Esophagus muscularis mucosa (tissue), 4 donors: Measurements from ENCODE around the gene SDHB. TPM values are rescaled to one million over a fixed set of nuclear protein-coding genes. Genes with fewer than 3 reads are reported as not detected.

Source experiments
- DNase-seq: peaks from one replicate; pipeline ENCODE4 v3.0.0-alpha.2; 2017; ENCODE audit errors: extremely low spot score
- H3K27ac ChIP-seq, 4 donors: fragments of 200-600 bp; sonication (generic); replicated peaks in 1 of 4; 1 replicate in 3 of 4; 2 replicates in 1 of 4; pipeline ENCODE4 v1.5.1; 2016 to 2019; ENCODE audit warnings: mild to moderate bottlenecking in 1 of 4
- H3K27me3 ChIP-seq, 4 donors: fragments of 200-600 bp; sonication (generic); one replicate each; pipeline versions ENCODE4 v1.5.1 to v1.6.0; 2016 to 2019
- H3K36me3 ChIP-seq, 4 donors: fragments of 200-600 bp; sonication (generic); one replicate each; pipeline ENCODE4 v1.5.1; 2016 to 2019
- H3K4me1 ChIP-seq, 4 donors: fragments of 200-600 bp; sonication (generic); one replicate each; pipeline ENCODE4 v1.5.1; 2016 to 2019
- H3K4me3 ChIP-seq, 4 donors: fragments of 200-600 bp; sonication (generic); 1 replicate in 2 of 4; 2 replicates in 2 of 4; pipeline ENCODE4 v1.5.1; 2016 to 2019; ENCODE audit warnings: mild to moderate bottlenecking in 4 of 4, moderate library complexity in 1 of 4
- H3K9me3 ChIP-seq, 4 donors: fragments of 200-600 bp; sonication (generic); 1 replicate in 3 of 4; 2 replicates in 1 of 4; pipeline ENCODE4 v1.5.1; 2016 to 2019
- EP300 ChIP-seq: sonication (generic); formaldehyde crosslinking; IDR thresholded peaks from one replicate; pipeline ENCODE4 v1.6.1; 2017; ENCODE audit warnings: antibody characterized with exemption
- POLR2A ChIP-seq: fragments of 450-650 bp; IDR thresholded peaks from one replicate; pipeline ENCODE4 v1.6.1; 2017; ENCODE audit warnings: antibody characterized with exemption, moderate library complexity, mild to moderate bottlenecking, low read depth
- POLR2AphosphoS5 ChIP-seq, 2 donors: sonication (generic); formaldehyde crosslinking; IDR thresholded peaks; one replicate each; pipeline ENCODE4 v1.6.1; 2017; ENCODE audit warnings: antibody characterized with exemption in 2 of 2
- WGBS: methylation state at CpG from one replicate; pipeline ENCODE4 v1.1.5; 2018; 5-methylcytosine and 5-hydroxymethylcytosine counted together
- intact Hi-C: fragments of 100-400 bp; cut with DNase I; formaldehyde crosslinking; loops from one replicate; pipeline ENCODE4 v1.15.1; 2023
- total RNA-seq, 4 donors: library from RNA; depleted of rRNA; stranded (reverse); fragments of >200 nt; gene quantifications; one replicate each; pipeline versions ENCODE4 v1.1.0 to v1.2.1, GENCODE V29; 2016
- TF ChIP-seq, protein P1 (sequence below), 3 experiments: fragments of 200-600 bp in 2 of 3; fragments of 450-650 bp in 1 of 3; sonication (generic) in 2 of 3; IDR thresholded peaks; one replicate each; pipeline ENCODE4 v1.5.1; 2017 to 2019; ENCODE audit warnings: antibody characterized with exemption in 3 of 3, mild to moderate bottlenecking in 2 of 3, moderate library complexity in 1 of 3

The SDHB gene
- total RNA-seq, 4 donors from 2014 or later: 95.4 to 129 (median 120) TPM

DNA sequence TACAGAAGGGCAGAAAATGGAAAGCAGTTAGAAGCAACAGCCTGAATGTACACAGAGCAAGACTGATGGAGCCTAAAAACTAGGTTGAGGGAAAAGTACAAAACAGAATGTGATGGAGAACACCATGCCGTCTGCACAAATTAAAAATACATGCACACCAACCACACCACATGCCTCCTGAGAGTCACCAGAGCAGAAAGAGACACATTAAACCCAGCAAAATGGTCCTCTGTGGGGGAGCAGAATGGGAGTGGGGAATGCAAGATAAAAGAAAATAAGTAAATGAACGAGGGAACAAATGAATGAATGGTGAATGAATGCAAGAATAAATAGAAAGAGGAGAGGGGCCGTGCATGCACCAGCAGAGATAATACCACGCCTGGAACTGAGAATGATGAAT lies 41.3 kb upstream of the SDHB start:
- no peak overlapping the region for H3K27ac ChIP-seq
- 49% methylated on average over 4 of the region's 4 CpGs for WGBS
- H3K4me1 ChIP-seq: peaks cover 0 to 19% (median 12%) of the 10 kb centered on the region in 4 donors
- DNase-seq: no peak
- H3K36me3 ChIP-seq: no peaks in the 10 kb centered on the region
- no peak overlapping the region for H3K4me3 ChIP-seq
- no peaks in the 10 kb centered on the region for H3K27me3 ChIP-seq
- no peaks in the 10 kb centered on the region for H3K9me3 ChIP-seq
- TF ChIP-seq EP300: no peak
- TF ChIP-seq POLR2AphosphoS5 (IDR thresholded peaks at IDR 0.05): no peak
- no peak for TF ChIP-seq POLR2A
- TF ChIP-seq, protein P1, sequence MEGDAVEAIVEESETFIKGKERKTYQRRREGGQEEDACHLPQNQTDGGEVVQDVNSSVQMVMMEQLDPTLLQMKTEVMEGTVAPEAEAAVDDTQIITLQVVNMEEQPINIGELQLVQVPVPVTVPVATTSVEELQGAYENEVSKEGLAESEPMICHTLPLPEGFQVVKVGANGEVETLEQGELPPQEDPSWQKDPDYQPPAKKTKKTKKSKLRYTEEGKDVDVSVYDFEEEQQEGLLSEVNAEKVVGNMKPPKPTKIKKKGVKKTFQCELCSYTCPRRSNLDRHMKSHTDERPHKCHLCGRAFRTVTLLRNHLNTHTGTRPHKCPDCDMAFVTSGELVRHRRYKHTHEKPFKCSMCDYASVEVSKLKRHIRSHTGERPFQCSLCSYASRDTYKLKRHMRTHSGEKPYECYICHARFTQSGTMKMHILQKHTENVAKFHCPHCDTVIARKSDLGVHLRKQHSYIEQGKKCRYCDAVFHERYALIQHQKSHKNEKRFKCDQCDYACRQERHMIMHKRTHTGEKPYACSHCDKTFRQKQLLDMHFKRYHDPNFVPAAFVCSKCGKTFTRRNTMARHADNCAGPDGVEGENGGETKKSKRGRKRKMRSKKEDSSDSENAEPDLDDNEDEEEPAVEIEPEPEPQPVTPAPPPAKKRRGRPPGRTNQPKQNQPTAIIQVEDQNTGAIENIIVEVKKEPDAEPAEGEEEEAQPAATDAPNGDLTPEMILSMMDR (IDR thresholded peaks at IDR 0.05): no peak
- intact Hi-C loops: no loop called here

DNA sequence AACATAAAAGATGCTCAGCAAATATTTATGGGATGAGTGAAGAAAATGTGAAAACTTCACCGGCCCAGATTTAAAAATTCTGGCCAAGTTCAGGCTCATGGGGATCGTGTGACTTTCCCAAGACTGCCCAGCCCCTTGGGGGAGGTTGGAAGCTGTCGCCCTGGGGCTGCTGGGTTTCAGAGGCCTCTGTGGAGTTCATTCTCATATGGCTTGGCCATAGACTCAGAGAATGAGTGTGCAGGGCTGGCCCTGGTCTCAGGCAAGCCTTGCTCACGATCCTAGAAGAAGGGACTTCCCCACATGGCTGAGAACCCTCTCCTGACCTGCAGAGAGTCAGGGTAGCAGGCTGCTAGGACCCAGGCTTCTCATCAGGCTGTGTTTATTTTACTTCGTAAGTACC lies 40.8 kb upstream of the SDHB start:
- Histone ChIP-seq H3K27me3 (no peaks in the 10 kb centered on the region), H3K27ac (no peak overlapping the region), H3K9me3 (no peaks in the 10 kb centered on the region), H3K4me3 (no peak overlapping the region), H3K4me1 (peaks cover 0 to 19% (median 14%) of the 10 kb centered on the region in 4 donors), H3K36me3 (no peaks in the 10 kb centered on the region)
- no peak for TF ChIP-seq EP300
- no peak for TF ChIP-seq POLR2AphosphoS5 (IDR thresholded peaks at IDR 0.05)
- DNase-seq: no peak
- WGBS: 44% methylated on average over 4 of the region's 5 CpGs
- intact Hi-C loops: no loop called here

- TF ChIP-seq EP300: no peak
- TF ChIP-seq, protein P1 (IDR thresholded peaks at IDR 0.05): no peak
- intact Hi-C loops: no loop called here
- DNase-seq: no peak
- Histone ChIP-seq H3K4me1 (peaks cover 0 to 14% (median 12%) of the 10 kb centered on the region in 4 donors), H3K36me3 (no peaks in the 10 kb centered on the region), H3K4me3 (no peak overlapping the region), H3K27ac (no peak overlapping the region), H3K27me3 (no peaks in the 10 kb centered on the region), H3K9me3 (no peaks in the 10 kb centered on the region)
- whole genome bisulfite sequencing: 82% methylated on average over 8 of the region's 8 CpGs
Observed at GRCh38 chr1:17093822-17094393, 40.1 kb upstream of the SDHB start.

GRCh38 chr1:17091252-17091651 lies 37.4 kb upstream of the SDHB start:
- TF ChIP-seq, protein P1 (IDR thresholded peaks at IDR 0.05): no peak
- TF ChIP-seq EP300 (no peak), POLR2AphosphoS5 (IDR thresholded peaks at IDR 0.05) (no peak), POLR2A (no peak)
- Histone ChIP-seq H3K4me3 (no peak overlapping the region), H3K4me1 (peaks cover 0 to 9% (median 4%) of the 10 kb centered on the region in 4 donors), H3K27me3 (no peaks in the 10 kb centered on the region), H3K27ac (no peak overlapping the region), H3K36me3 (no peaks in the 10 kb centered on the region), H3K9me3 (no peaks in the 10 kb centered on the region)
- 72% methylated on average over 7 of the region's 7 CpGs for WGBS
- no peak for DNase-seq
- intact Hi-C loops: no loop called here

DNA sequence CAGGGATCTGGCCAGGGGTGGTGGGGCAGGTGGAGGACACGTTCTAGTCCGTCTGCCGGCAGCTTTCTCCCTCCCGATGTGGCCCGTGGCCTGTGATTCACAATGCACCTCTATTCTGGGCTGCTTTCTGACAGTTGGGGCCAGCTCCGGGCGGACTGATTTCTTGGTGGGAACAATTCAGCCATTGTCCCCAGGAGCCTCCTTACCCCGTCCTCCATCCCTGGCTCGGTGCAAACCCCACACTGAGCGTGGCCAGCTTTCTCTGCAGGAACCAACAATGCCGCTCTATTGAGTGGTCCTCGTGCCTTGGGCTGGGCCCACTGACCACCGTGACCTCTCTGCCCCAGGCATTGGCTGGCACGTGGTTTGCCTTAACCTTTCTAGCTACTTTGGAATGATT lies 35.7 kb upstream of the SDHB start:
- TF ChIP-seq, protein P1 (IDR thresholded peaks at IDR 0.05): no peak
- no peak for TF ChIP-seq POLR2A
- TF ChIP-seq EP300: no peak
- TF ChIP-seq POLR2AphosphoS5 (IDR thresholded peaks at IDR 0.05): no peak
- intact Hi-C loops: no loop called here
- Histone ChIP-seq H3K27me3 (no peaks in the 10 kb centered on the region), H3K4me1 (peaks cover 0 to 9% (median 4%) of the 10 kb centered on the region in 4 donors), H3K4me3 (no peak overlapping the region), H3K9me3 (no peaks in the 10 kb centered on the region), H3K36me3 (no peaks in the 10 kb centered on the region), H3K27ac (no peak overlapping the region)
- DNase-seq: no peak
- WGBS: 92% methylated on average over 13 of the region's 14 CpGs
